BJ (cell line): ENCODE measurements around the gene BCL6. TPM values are rescaled to one million over a fixed set of nuclear protein-coding genes. Genes with fewer than 3 reads are reported as not detected.

ENCODE experiments used
- CTCF ChIA-PET: fragments of 350-600 bp; formaldehyde crosslinking; extraction: SDS; loops from one replicate; lab custom pipeline; 2021; ENCODE audit warnings: antibody characterized with exemption, inconsistent platforms; lab: Yijun Ruan, JAX
- POLR2A ChIA-PET: fragments of 300-600 bp; sonication (Branson Sonifier 250); formaldehyde crosslinking; extraction: SDS; loops from one replicate; lab custom pipeline; 2021; ENCODE audit warnings: antibody characterized with exemption; lab: Charles Lee
- DNase-seq: peaks from one replicate; pipeline ENCODE4 v3.0.0-alpha.2; 2011; ENCODE audit warnings: low read depth
- H3K27me3 ChIP-seq: 2 replicates; pipeline ENCODE4 v1.6.0; 2011; ENCODE audit warnings: low read length; ENCODE audit not compliant: control insufficient read depth, insufficient read depth
- H3K36me3 ChIP-seq: 2 replicates; pipeline ENCODE4 v1.5.1; 2011; ENCODE audit warnings: low read length; ENCODE audit not compliant: control insufficient read depth, insufficient read depth
- H3K4me3 ChIP-seq: 2 replicates; pipeline ENCODE4 v1.5.1; 2011; ENCODE audit warnings: low read depth, mild to moderate bottlenecking, control low read depth, low read length
- CTCF ChIP-seq: IDR thresholded peaks from 2 replicates; pipeline ENCODE4 v1.5.1; 2011; ENCODE audit warnings: low read depth, mild to moderate bottlenecking, control low read depth, inconsistent platforms, low read length, moderate library complexity; ENCODE audit not compliant: insufficient read depth
- polyA plus RNA-seq: library from polyadenylated mRNA; depleted of rRNA; stranded (reverse); fragments of >200 nt; gene quantifications from 2 replicates; pipeline ENCODE4 v1.2.3, GENCODE V29; 2011

BCL6 gene
- polyA plus RNA-seq, 1 experiment = 14.1 TPM

GRCh38 chr3:187777331-187777941 lies 32.2 kb upstream of the BCL6 start:
- no peak for DNase-seq
- no peaks in the 10 kb centered on the region for H3K36me3 ChIP-seq
- TF ChIP-seq CTCF = no peak
- H3K27me3 ChIP-seq = no peaks in the 10 kb centered on the region
- CTCF ChIA-PET = no interaction called here
- no peak overlapping the region for H3K4me3 ChIP-seq
- POLR2A ChIA-PET = no interaction called here

- no peak for TF ChIP-seq CTCF
- no peaks in the 10 kb centered on the region for H3K27me3 ChIP-seq
- no peaks in the 10 kb centered on the region for H3K36me3 ChIP-seq
- DNase-seq = no peak
- POLR2A ChIA-PET = no interaction called here
- H3K4me3 ChIP-seq = no peak overlapping the region
- CTCF ChIA-PET = interaction anchor here (1.0 kb wide), 1 partner anchor 11 kb away, joined by 3 read pairs; no protein-coding TSS in a partner anchor
Observed at GRCh38 chr3:187775549-187775948, 30.3 kb upstream of the BCL6 start.

- Histone ChIP-seq H3K4me3 (no peak overlapping the region), H3K36me3 (no peaks in the 10 kb centered on the region), H3K27me3 (no peaks in the 10 kb centered on the region)
- DNase-seq = no peak
- ChIA-PET POLR2A (no interaction called here), CTCF (no interaction called here)
- TF ChIP-seq CTCF = no peak
Observed at GRCh38 chr3:187774185-187774789, 29.0 kb upstream of the BCL6 start.

- Histone ChIP-seq H3K36me3 (no peaks in the 10 kb centered on the region), H3K4me3 (no peak overlapping the region), H3K27me3 (no peaks in the 10 kb centered on the region)
- ChIA-PET POLR2A (no interaction called here), CTCF (no interaction called here)
- DNase-seq = no peak
- no peak for TF ChIP-seq CTCF
Observed at GRCh38 chr3:187773233-187774184, 28.2 kb upstream of the BCL6 start.

- Histone ChIP-seq H3K36me3 (no peaks in the 10 kb centered on the region), H3K27me3 (no peaks in the 10 kb centered on the region), H3K4me3 (no peak overlapping the region)
- no peak for DNase-seq
- CTCF ChIA-PET = interaction anchor here (0.9 kb wide), 1 partner anchor 9 kb away, joined by 3 read pairs; no protein-coding TSS in a partner anchor
- POLR2A ChIA-PET = no interaction called here
- TF ChIP-seq CTCF = no peak
Observed at GRCh38 chr3:187770224-187770623, 25.0 kb upstream of the BCL6 start.
